ENCODE measurements around the gene SHISA6.

Gene SHISA6

DNA sequence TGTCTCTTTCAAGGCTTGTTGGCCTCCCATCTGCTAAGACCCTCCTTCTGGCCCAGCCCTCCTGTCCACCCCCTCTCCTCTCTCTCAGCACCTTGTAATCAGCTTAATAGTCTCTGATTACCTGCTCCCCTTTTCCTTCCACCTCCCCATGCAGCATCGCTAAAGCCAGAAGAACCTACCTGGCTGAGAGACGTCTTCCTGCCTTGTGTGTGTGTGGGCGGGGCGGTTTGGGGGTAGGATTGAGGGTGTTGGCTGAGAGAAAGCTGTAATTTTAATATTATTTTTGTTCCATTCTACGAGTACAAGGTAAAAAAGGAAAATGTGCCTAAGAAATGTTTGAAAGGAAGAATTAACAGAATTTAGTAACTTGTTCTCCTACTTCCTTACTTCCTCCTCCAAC lies 360.6 kb downstream of the SHISA6 start:
- no peak for DNase-seq

DNA sequence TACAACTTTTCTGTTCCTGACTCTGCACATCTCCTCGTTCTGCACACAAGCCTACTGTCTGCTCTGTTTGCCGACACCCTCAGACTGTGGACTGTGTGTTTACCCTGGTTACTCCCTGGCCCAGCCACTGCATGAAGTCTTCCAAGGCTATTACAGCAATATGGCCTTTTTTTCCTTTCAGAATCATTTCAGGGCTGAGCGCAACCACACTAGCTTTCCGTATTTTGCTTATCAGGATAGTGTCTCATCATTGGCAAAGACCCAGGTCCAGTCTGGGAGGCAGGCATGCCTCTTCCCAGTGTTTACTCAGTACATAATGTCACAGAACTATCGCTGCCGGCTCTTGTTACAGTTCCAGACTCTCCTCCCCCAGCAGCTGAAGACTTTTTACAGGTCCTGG lies 367.4 kb downstream of the SHISA6 start:
- no peak for DNase-seq

DNA sequence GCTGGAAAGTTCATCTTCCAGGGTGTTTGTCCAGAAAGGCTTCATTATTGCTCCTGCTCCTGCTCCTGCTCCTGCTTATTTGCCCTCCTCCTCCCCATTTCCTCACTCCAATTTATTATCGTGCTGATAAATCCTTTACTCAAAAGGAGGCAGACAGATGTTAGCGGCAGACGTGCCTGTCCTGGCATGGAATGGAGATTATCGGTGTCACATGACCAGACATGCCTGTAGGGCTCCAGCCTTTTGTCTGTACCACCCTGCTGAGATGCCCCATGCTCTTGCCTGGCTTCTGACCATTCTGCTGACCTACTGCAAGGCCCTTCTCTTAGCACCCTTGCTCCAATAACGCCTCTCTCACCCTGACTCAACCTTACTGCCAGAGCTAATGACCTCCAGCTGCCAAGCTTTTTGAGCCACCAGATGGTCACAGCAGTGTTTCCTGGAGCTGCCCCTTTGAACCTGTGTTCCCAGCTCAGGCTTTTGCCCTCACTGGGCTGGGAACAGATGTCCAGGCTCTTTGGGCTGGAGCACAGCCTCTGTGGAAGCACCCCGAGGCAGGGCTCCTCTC lies 370.1 kb downstream of the SHISA6 start:
- no peak for DNase-seq

DNA sequence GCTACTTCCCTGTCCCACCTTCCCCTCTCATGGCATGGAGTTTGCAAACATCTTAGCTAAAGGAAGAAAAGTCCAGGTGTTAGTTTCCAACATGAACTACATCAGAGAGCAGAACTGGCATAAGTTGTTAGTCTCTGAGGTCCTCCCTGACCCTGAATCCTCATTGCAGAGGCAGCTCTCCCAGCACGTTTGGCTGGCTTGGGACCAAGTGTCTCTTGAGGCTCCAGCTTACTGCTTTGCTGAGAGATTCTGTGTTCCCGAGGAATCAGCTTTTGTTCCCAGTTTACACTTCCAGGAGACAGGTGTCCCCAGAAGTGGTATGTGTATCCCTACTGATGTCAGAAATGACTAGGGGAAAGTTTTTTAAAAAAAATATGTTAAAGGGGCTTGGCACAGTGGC lies 371.9 kb downstream of the SHISA6 start:
- DNase-seq: no peak

Measured in stimulated activated naive CD4-positive, alpha-beta T cell (primary cell).